ENCODE data around the gene INIP.

- no peak for TF ChIP-seq CTCF (IDR thresholded peaks at IDR 0.05)
- no peak for TF ChIP-seq POLR2A (IDR thresholded peaks at IDR 0.05)
Measured at GRCh38 chr9:112669326-112669725, 48.6 kb downstream of the INIP start.
